Astrocyte of the spinal cord (primary cell): ENCODE measurements around the gene HKDC1.

ENCODE experiments used
- DNase-seq: peaks from one replicate; pipeline ENCODE4 v3.0.0; 2011; ENCODE audit warnings: low read depth, low spot score
- H3K4me3 ChIP-seq: 2 replicates; pipeline ENCODE4 v1.5.1; 2011; ENCODE audit warnings: low read depth, mild to moderate bottlenecking, low read length, moderate library complexity
- in situ Hi-C: cut with HindIII; loops from 2 replicates; pipeline ENCODE4 v1.10.0; 2017; ENCODE audit warnings: low sequenced_read_pairs
- TF ChIP-seq, protein P1 (sequence below): IDR thresholded peaks from 2 replicates; pipeline ENCODE4 v1.5.1; 2012; ENCODE audit warnings: low read depth, mild to moderate bottlenecking, low read length, inconsistent platforms

Gene HKDC1

DNA sequence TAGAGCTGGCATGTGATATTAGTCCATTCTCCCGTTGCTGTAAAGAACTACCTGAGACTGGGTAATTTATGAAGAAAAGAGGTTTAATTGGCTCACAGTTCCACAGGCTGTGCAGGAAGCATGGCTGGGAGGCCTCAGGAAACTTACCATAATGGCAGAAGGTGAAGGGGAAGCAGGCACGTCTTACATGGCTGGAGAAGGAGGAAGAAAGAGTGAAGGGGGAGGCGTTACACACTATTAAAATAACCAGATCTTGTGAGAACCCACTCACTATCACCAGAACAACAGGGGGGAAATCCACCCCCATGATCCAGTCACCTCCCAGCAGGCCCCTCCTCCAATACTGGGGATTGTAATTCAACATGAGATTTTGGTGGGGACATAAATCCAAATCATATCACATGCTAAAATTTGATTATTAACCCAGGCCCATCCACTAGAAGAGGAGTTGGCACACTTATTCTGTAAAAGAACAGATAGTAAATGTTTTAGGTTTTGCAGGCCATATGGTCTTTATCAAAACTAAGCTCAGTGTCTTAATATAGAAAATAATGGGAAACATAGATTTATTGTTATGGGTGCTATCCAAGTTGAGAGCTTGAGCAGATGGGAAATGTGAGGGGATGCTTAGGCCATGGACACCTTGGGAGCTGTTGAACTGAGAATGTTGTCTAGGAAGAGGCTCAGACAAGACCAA lies 39.6 kb downstream of the HKDC1 start:
- TF ChIP-seq, protein P1, sequence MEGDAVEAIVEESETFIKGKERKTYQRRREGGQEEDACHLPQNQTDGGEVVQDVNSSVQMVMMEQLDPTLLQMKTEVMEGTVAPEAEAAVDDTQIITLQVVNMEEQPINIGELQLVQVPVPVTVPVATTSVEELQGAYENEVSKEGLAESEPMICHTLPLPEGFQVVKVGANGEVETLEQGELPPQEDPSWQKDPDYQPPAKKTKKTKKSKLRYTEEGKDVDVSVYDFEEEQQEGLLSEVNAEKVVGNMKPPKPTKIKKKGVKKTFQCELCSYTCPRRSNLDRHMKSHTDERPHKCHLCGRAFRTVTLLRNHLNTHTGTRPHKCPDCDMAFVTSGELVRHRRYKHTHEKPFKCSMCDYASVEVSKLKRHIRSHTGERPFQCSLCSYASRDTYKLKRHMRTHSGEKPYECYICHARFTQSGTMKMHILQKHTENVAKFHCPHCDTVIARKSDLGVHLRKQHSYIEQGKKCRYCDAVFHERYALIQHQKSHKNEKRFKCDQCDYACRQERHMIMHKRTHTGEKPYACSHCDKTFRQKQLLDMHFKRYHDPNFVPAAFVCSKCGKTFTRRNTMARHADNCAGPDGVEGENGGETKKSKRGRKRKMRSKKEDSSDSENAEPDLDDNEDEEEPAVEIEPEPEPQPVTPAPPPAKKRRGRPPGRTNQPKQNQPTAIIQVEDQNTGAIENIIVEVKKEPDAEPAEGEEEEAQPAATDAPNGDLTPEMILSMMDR, result no peak
- DNase-seq, result no peak
- in situ Hi-C loops, result no loop called here
- no peak overlapping the region for H3K4me3 ChIP-seq

DNA sequence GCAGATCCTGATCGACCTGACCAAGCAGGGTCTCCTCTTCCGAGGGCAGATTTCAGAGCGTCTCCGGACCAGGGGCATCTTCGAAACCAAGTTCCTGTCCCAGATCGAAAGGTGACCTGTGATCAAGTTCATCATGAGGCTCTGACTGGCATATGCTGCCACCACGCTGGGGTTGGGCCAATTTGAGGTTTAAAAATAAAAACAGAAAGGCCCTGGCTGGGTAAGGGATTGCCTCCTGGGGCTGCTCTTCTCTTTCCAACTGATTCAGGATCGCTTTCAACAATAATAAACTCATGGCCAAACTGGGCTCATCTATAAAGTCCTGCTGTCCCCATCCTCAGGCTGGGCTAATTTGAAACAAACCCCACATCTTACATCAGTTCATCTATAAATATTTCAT lies 41.1 kb downstream of the HKDC1 start:
- DNase-seq, result no peak
- TF ChIP-seq, protein P1, result no peak
- H3K4me3 ChIP-seq, result no peak overlapping the region
- in situ Hi-C loops, result no loop called here

DNA sequence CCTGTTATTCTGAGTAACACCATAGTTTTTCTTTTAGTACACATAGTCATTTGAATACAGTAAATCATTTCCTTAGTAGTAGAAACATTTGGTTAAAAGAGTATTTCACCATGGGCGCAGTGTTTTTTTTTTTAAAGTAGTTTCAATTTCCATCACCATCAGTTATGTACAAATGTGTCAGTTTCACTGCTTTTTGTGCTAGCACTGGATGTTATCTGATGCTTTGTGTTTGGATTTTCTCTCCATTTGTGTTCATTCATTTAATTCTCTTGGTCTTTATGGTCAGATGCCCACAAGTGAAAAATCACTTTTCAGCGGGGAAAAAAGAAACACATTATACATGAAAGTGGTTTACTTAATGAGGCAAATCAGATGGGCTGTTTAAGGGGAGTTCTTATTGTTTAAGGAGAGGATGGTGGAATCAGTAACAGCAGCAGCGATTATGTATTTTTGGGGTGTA lies 42.2 kb downstream of the HKDC1 start:
- TF ChIP-seq, protein P1, result no peak
- no peak overlapping the region for H3K4me3 ChIP-seq
- DNase-seq, result no peak
- in situ Hi-C loops, result no loop called here

DNA sequence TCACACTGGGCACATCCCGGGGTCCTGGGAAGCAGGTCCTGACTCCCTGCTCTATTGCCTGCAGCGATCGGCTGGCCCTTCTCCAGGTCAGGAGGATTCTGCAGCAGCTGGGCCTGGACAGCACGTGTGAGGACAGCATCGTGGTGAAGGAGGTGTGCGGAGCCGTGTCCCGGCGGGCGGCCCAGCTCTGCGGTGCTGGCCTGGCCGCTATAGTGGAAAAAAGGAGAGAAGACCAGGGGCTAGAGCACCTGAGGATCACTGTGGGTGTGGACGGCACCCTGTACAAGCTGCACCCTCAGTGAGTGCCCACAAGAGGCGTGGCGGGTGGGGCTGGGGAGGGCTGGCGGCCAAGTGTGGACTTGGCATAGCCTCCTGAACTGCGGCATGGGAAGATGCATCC lies 45.4 kb downstream of the HKDC1 start:
- H3K4me3 ChIP-seq, result no peak overlapping the region
- TF ChIP-seq, protein P1, result no peak
- DNase-seq, result no peak
- in situ Hi-C loops, result no loop called here

DNA sequence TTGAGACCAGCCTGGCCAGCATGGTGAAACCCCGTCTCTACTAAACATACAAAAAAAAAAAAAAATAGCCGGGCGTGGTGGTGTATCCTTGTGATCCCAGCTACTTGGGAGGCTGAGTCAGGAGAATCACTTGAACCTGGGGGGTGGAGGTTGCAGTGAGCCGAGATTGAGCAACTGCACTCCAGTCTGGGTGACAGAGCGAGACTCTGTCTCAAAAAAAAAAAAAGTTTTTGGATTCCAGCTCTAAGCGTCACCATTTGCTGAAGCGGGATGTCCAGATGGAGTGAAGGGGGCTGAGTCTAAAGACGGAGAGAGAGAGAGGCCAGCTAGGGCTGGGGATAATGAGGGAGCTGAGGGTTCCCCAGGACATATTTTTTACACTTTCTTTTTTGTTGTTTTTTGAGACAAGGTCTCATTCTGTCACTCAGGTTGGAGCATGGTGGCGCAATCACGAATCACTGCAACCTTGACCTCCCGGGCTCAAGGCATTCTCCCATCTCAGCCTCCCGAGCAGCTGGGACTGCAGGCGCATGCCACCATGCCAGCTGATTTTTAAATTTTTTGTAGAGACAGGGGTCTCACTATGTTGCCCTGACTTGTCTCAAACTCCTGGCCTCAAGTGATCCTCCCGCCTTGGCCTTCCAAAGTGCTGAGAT lies 48.8 kb downstream of the HKDC1 start:
- no peak for DNase-seq
- in situ Hi-C loops, result no loop called here
- TF ChIP-seq, protein P1, result no peak
- no peak overlapping the region for H3K4me3 ChIP-seq

DNA sequence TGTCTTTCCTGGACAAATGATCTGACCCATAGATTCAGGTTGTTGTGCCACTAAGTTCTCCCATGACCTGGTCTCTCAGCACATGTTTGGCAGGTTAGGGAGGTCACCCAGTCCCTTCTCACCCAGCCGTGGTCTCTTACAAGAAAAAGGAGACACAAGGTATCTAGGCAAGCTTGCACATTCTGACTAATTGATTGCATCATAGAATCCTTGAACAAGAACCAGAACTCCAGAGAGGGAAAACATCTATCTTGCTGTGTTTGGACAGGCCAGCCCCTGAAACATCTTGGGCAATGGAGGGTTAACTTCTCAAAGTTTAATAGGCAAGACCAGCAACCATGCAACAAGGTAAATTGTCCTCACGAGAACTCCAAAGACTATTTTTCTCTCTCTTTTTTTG lies 49.6 kb downstream of the HKDC1 start:
- in situ Hi-C loops, result no loop called here
- TF ChIP-seq, protein P1, result no peak
- no peak overlapping the region for H3K4me3 ChIP-seq
- DNase-seq, result no peak
